KOPT-K1 (cell line): ENCODE measurements around the gene PHACTR4.
"Not testable (repeated sequence)": the region's sequence is repeated elsewhere in the genome, so short reads cannot be mapped to it uniquely, and the experiment has no call there.

ENCODE experiments used
- H3K27ac ChIP-seq: fragments of 200-600 bp; sonication (generic); 2 replicates; pipeline ENCODE4 v1.5.1; 2016; ENCODE audit warnings: antibody characterized with exemption, mild to moderate bottlenecking, low read depth, low read length; ENCODE audit not compliant: poor library complexity, severe bottlenecking
- H3K36me3 ChIP-seq: fragments of 200-600 bp; sonication (generic); 2 replicates; pipeline ENCODE4 v1.5.1; 2017; ENCODE audit warnings: antibody characterized with exemption, mild to moderate bottlenecking, low read length, moderate library complexity; ENCODE audit not compliant: insufficient read depth
- H3K9me3 ChIP-seq: fragments of 200-600 bp; sonication (generic); 2 replicates; pipeline ENCODE4 v1.5.1; 2017; ENCODE audit warnings: antibody characterized with exemption, low read length, mild to moderate bottlenecking; ENCODE audit not compliant: insufficient read depth, poor library complexity, severe bottlenecking

The PHACTR4 gene

DNA sequence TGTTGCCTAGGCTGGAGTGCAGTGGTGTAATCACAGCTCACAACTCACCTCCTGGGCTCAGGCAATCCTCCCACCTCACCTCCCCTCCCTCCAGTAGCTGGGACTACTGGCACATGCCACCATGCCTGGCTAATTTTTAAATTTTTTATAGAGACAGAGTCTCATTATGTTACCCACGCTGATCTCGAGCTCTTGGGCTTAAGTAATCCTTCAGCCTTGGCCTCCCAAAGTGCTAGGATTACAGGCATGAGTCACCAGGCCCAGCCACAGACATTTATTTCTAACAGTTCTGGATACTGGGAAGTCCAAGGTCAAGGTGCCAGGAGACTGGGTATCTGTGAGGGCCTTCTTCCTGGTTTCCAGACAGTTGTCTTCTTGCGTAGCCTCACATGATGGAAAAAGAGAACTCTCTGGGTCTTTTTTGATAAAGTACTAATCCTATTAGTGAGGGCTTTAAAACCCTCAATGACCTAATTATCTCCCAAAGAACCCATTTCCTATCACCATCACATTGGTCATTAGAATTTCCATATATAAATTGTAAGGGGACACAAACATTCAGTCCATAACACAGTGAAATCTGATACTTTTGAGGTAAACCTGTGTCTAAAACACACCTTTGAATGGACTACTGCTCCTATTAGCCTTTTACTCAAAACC lies 67.9 kb downstream of the PHACTR4 start:
- H3K9me3 ChIP-seq, result no peaks in the 10 kb centered on the region
- H3K27ac ChIP-seq, result no peak overlapping the region
- 0 out of 2 replicates have a peak, but pooled peaks cover 5% of the 10 kb centered on the region for H3K36me3 ChIP-seq

DNA sequence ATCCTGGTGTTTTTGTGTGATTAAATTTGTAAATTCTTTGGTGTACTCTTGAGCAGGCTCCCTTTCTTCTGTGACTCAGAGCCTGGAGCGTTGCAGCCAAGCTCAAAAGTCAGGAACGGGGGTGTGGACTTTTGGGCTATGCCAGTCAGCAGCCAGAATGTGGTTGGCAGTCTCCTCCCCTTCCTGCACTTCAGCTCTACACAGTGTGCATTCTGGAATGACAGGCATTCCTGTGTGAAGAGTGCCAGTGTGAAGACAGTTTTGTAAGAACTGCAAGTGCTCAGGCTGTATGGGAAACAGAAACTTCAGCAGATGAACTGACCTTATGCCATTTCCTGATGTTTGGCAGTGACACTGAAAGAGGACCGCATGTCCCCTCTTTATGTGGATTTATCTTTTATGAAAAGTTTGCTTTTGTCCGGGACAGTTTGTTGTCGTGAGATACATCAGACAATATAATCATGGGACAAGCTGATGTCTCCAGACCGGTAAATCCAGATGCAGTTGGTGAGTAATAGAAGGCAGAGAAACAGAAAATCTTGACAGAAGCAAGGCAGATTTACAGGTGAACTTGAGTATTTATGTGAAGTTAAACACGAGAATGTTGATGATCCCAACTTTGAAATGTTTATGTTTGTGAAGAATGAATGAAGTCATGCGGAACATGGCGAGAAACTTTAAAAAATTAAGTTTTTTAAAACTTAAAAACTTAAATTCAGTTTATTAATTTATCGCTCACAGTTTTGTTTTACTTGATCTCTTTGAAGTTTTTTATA lies 68.6 kb downstream of the PHACTR4 start:
- no peak overlapping the region for H3K27ac ChIP-seq
- 0 out of 2 replicates have a peak, but pooled peaks cover 5% of the 10 kb centered on the region for H3K36me3 ChIP-seq
- no peaks in the 10 kb centered on the region for H3K9me3 ChIP-seq

DNA sequence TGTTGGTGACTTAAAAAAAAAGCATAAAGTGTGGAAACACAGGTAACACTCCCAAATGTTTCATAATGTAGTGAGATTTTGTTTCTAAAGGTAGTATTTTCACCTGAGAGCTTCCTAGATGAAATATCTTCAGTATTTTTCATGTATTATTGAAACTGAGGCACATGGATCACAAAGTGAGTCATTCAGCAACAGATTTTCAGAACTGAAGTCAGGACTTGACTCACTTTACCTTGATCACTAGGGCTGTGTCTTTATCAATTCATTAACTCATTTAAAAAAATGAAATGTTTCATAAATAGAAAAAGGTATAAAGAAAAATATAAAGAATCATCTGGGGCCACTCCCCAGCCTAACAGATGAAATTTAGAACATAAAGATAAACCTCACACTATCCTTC lies 69.8 kb downstream of the PHACTR4 start:
- H3K36me3 ChIP-seq, result peaks cover 5% of the 10 kb centered on the region; the same call in 1 of the 2 replicates
- H3K9me3 ChIP-seq, result no peaks in the 10 kb centered on the region
- no peak overlapping the region for H3K27ac ChIP-seq

DNA sequence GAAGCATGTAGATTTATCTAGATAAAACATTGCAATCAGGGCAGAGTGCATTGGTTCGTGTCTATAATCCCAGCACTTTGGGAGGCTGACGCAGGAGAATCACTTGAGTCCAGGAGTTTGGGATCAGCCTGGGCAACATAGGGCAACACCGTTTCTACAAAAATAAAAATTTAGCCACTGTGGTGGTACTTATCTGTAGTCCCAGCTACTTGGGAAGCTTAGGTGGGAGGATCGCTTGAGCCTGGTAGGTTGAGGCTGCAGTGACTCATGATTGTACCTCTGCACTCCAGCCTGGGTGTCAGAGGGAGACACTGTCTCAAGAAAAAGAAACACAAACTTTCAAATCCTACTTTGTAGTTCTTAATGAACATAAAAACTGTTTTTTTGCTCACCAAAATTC lies 72.1 kb downstream of the PHACTR4 start:
- Histone ChIP-seq H3K36me3 (no peaks in the 10 kb centered on the region; the same call in 1 of the 2 replicates), H3K9me3 (no peaks in the 10 kb centered on the region), H3K27ac (no peak overlapping the region)

DNA sequence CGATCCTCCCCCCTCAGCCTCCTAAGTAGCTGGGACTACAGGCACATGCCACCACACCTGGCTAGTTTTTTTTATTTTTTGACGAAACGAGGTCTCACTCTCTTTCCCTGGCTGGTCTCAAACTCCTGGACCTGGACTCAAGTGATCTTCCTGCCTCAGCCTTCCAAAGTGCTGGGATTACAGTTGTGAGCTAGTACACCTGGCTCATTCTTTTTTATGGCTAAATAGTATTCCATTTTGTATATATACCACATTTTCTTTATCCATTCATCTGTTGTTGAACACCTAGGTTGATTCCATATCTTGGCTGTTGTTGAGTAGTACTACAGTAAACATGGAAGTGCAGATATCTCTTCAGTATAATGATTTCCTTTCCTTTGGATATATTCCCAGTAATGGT lies 74.0 kb downstream of the PHACTR4 start:
- no peak overlapping the region for H3K27ac ChIP-seq
- H3K36me3 ChIP-seq, result peaks cover 10% of the 10 kb centered on the region; the same call in 1 of the 2 replicates
- H3K9me3 ChIP-seq, result no peaks in the 10 kb centered on the region

DNA sequence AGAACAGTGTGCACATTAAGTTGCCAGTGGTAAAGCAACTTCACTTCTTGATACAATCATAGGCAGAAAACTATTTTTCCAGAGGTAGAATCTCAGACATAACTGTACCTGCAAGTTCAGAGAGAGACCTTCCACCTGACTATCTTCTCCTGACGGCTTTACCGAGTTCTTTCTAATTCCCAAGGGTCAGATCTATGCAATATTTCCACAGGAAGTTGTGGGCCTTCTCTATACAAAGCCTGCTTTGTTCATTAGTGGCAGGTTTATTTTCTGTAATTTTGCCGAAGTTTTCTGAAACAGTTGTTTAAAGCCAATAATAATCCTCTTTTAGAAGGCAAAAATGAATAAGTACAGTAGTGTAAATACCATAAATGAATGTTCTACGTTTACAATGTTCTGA lies 78.1 kb downstream of the PHACTR4 start:
- Histone ChIP-seq H3K9me3 (no peaks in the 10 kb centered on the region), H3K27ac (no peak overlapping the region), H3K36me3 (peaks cover 10% of the 10 kb centered on the region; the same call in 1 of the 2 replicates)

DNA sequence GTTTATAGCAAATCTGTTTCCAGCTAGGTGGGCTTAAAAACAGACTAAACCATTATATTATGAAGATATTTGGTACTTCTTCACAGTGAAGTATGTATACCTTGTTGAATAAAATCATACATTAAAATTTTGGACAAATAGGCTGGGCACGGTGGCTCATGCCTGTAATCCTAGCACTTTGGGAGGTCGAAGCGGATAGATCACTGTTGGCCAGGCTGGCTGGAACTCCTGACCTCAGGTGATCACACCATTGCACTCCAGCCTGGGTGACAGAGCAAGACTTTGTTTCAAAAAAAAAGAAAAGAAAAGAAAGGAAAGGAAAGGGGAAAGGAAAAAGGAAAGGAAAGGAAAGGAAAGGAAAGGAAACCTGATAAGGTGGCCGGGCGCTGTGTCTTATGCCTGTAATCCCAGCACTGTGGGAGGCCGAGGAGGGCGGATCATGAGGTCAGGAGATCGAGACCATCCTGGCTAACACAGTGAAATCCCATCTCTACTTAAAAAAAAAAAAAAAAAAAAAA lies 78.6 kb downstream of the PHACTR4 start:
- not testable (repeated sequence) for H3K9me3 ChIP-seq, H3K27ac ChIP-seq
- peaks cover 11% of the 10 kb centered on the region; the same call in 1 of the 2 replicates for H3K36me3 ChIP-seq

DNA sequence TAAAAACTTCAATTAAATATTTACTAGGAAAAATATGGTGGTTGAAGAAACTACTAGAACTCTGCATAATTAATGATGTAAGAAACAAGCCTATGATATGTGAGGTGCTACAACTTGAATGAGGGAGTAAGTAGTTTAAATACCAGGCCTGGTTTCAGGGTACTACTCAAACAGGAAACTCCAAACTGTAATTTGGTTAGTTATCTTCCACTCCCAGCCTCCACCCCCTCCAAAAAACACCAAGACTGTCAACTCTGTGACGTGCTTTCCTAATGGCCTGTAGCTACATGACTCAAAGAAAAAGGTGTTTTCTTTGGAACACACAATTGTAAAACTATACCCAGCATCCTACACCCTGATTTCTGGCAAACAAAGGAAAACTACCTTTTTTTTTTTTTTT lies 80.4 kb downstream of the PHACTR4 start:
- peaks cover 17% of the 10 kb centered on the region; the same call in 1 of the 2 replicates for H3K36me3 ChIP-seq
- H3K27ac ChIP-seq, result peak overlapping the region; percentile 57
- no peaks in the 10 kb centered on the region for H3K9me3 ChIP-seq

DNA sequence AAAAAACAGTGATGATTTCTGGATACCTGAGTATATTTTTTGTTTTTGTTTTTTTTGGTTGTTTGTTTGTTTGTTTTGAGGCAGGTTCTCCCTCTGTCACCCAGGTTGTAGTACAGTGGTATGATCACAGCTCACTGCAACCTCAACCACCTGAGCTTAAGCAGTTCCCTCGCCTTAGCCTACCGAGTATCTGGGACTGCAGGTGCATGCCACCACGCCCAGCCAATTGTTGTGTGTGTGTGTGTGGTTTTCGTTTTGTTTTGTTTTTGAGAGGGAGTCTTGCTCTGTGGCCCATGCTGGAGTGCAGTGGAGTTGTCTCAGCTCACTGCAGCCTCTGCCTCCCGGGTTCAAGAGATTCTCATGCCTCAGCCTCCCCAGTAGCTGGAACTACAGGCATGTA lies 81.0 kb downstream of the PHACTR4 start:
- peak overlapping the region; percentile 57 for H3K27ac ChIP-seq
- H3K9me3 ChIP-seq, result no peaks in the 10 kb centered on the region
- peaks cover 17% of the 10 kb centered on the region; the same call in 1 of the 2 replicates for H3K36me3 ChIP-seq

DNA sequence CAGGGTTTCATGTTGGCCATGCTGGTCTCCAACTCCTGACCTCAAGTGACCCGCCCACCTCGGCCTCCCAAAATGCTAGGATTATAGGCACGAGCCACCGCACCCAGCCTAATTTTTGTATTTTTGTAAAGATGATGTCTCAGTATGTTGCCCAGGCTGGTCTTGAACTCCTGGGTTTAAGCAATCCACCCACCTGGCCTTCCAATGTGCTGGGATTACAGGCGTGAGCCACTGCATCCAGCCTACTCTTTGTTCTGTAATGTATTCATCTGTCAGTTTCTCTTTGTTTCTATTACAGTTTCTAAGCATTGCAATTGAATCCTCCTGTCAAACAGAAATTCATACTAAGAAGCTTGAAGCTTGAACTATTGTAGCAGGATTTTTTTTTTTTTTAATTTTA lies 81.5 kb downstream of the PHACTR4 start:
- H3K36me3 ChIP-seq, result peaks cover 17% of the 10 kb centered on the region; the same call in 1 of the 2 replicates
- peak overlapping the region; percentile 57 for H3K27ac ChIP-seq
- H3K9me3 ChIP-seq, result no peaks in the 10 kb centered on the region

DNA sequence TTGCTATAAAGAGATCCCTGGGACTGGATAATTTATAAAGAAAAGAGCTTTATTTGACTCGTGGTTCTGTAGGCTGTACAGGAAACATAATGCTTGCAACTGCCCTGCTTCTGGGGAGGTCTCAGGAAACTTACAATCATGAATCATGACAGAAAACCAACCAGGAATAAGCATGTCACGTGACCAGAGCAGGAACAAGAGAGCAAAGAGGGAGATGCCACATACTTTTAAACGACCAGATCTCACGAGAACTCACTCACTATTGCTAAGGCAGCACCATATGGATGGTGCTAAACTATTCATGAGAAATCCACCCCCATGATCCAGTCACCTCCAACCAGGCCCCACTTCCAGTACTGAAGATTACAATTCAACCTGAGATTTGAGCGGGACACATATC lies 86.5 kb downstream of the PHACTR4 start:
- H3K36me3 ChIP-seq, result peaks cover 38% of the 10 kb centered on the region
- peak overlapping the region; percentile 26 for H3K27ac ChIP-seq
- no peaks in the 10 kb centered on the region for H3K9me3 ChIP-seq

DNA sequence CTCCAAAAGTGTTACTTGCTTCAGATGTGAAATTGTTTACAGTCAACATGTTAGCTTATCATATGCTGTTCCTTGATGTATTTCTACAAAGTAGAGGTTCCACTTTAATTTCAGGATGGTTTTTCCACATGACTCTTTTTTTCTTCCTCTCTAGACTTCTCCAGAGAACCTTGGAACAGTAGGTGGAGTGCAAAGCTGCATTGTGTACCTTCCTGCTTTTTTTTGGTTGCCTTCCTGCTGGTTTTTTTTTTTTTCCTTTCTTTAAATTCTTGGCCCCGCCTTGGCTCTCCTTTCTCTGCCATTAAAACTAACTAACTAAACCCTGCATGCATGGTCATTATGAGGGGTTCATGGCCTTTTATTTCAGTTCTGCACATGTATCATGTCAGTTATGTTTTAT lies 88.1 kb downstream of the PHACTR4 start:
- H3K36me3 ChIP-seq, result peaks cover 52% of the 10 kb centered on the region
- H3K27ac ChIP-seq, result no peak overlapping the region
- H3K9me3 ChIP-seq, result no peaks in the 10 kb centered on the region

DNA sequence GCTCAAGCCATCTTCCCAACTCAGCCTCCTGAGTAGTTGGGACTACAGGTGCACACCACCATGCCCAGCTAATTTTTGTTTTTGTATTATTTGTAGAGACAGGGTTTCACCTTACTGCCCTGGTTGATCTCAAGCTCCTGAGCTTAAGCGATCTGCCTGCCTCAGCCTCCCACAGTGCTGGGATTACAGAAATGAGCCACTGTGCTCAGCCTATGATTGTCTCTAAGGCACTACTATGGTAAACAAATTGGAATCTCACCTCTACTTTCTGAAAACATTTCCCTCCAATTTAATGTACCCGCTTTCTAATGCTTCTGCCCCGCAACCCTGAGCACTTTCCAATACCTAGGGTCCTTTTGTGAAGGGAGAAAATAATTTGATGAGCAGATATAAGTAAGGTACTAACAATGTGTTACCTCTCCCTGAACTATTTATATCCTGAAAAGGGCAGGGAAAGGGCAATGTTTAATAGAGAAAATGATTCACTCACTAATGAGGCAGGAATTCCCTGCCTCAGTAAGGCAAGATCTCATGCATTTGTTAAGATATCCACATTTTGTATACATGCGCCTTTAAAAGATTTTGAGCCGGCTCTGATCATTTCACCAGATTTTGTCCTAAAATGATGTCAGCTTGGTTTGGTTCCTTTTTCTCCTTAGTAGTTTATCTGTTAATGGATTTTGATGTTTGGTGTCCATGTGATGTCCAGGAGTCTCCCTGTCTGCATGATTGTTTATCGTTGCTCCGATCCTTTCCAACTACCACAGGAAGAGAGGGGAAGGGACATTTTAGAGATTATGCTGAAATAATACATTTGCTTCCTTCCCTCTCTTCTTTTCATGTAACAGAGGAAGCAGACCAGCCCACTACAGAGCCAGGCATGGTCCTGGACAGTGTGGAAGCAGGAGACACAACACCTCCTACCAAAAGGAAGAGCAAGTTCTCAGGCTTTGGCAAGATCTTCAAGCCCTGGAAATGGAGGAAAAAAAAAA lies 89.0 kb downstream of the PHACTR4 start:
- H3K9me3 ChIP-seq, result no peaks in the 10 kb centered on the region
- H3K27ac ChIP-seq, result no peak overlapping the region
- H3K36me3 ChIP-seq, result peaks cover 55% of the 10 kb centered on the region

DNA sequence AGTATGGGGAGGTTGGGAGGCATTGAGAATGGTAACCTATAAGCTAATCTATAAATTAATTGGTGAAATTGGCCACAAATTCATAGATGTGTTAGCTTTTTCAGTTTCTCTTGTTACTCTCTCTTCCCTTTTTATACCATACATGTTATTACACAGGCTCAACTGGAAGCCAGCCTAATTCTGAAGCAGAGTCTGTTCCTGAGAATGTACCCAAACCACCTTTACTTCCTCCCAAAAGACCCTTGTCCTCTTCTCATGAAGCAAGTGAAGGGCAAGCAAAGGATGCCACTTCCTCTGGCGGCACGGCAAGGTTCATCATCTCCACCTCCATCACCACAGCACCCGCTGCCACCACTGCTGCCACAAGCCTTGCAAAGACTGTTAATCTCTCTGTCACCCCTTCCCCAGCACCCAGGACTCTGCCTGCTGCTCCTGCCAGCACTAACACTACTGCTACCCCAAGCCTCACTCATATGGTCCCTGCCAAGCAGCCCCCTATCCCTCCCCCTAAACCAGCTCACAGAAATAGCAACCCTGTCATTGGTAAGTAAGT lies 96.8 kb downstream of the PHACTR4 start:
- peaks cover 93% of the 10 kb centered on the region for H3K36me3 ChIP-seq
- H3K9me3 ChIP-seq, result no peaks in the 10 kb centered on the region

More for the DNA sequence above, 96.8 kb downstream of the PHACTR4 start:
- peak overlapping the region; percentile 44 for H3K27ac ChIP-seq
